ENCODE results near the gene HASPIN.

Gene HASPIN

DNA sequence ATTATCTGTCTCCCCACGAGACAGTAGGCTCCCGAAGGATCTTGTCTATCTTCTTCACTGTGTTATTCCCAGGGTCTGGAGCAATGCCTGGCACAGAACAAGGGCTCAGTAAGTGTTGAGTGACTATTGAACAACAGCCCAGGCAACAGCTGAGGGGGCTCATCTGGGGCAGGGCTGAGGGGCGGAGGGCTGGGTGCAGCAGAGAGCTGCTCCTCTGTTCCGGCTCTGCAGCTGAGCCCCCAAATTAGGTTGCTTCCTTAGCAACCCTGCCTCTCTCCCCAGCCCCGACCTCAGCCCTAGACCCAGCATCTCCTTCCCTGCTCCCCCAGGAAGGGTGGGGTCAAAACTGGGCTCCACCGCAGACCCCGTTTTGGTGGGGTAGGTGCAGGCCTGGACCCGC is 45.1 kb downstream of the HASPIN start:
- DNase-seq, result no peak

DNA sequence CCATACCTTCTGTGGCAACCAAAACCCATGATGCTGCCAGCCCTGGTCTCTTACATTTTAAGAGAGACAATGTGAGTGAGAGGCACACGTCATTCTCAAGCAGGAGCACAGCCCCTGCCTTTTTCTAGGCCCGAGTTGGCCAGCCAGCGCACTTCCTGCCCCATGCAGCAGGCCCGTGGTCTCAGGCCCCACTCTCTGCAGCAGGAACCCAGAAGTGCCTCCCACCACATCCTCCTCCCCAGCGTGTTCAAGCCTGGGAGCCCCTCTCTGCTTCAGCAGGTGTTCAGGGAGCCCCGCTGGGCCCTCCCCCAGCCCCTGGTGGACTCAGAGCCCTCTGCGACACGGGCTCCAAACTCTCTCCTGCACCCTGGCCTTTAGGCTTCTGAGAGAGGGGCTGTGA is 46.8 kb downstream of the HASPIN start:
- DNase-seq, result no peak

GRCh38 chr17:3771140-3771539 is 47.4 kb downstream of the HASPIN start:
- no peak for DNase-seq

GRCh38 chr17:3772764-3773163 is 49.1 kb downstream of the HASPIN start:
- no peak for DNase-seq

DNA sequence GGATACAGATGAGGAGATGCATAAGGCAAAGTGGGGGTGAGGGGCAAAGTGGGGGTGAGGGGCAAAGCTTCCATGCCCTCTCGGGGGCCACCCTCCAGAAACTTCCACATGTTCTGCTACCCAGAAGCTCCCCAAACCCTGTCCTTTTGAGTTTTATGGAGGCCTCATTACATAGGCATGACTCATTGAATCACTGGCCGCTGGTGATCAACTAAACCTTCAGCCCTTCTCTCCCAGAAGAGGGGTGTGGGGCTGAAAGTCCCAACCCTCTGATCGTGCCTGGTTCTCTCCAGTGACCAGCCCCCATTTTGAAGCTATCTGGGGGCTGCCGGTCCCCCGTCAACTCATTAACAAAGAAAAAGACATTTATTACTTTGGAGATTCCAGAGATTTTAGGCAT is 49.8 kb downstream of the HASPIN start:
- DNase-seq, result no peak

GRCh38 chr17:3773966-3774365 is 50.3 kb downstream of the HASPIN start:
- no peak for DNase-seq
